ENCODE measurements around the gene NSFL1C.

Gene NSFL1C

GRCh38 chr20:1457992-1458391 is 8.7 kb downstream of the NSFL1C start:
- no peak for DNase-seq

- DNase-seq = no peak
Observed at GRCh38 chr20:1456300-1456699, 10.3 kb downstream of the NSFL1C start.

GRCh38 chr20:1450926-1451491 is 15.6 kb downstream of the NSFL1C start:
- no peak for DNase-seq

- no peak for DNase-seq
Observed at GRCh38 chr20:1449370-1449769, 17.3 kb downstream of the NSFL1C start.

GRCh38 chr20:1448081-1448620 is 18.5 kb downstream of the NSFL1C start:
- no peak for DNase-seq

- no peak for DNase-seq
Observed at GRCh38 chr20:1446536-1446935, 20.1 kb downstream of the NSFL1C start.

GRCh38 chr20:1443085-1443484 is 23.6 kb downstream of the NSFL1C start:
- no peak for DNase-seq

- DNase-seq = no peak
Observed at GRCh38 chr20:1442304-1442703, 24.3 kb downstream of the NSFL1C start.

- DNase-seq = no peak
Observed at GRCh38 chr20:1441133-1441532, 25.5 kb downstream of the NSFL1C start.

GRCh38 chr20:1440024-1440423 is 26.6 kb downstream of the NSFL1C start:
- no peak for DNase-seq

- no peak for DNase-seq
Observed at GRCh38 chr20:1438361-1438760, 28.3 kb downstream of the NSFL1C start.

- peak; percentile 77 for DNase-seq
Observed at GRCh38 chr20:1437235-1437904, 29.3 kb downstream of the NSFL1C start.

- DNase-seq = no peak
Observed at GRCh38 chr20:1436263-1436662, 30.4 kb downstream of the NSFL1C start.

- DNase-seq = no peak
Observed at GRCh38 chr20:1435337-1435699, 31.3 kb downstream of the NSFL1C start.

GRCh38 chr20:1434571-1435336 is 31.9 kb downstream of the NSFL1C start:
- DNase-seq = peak; percentile 31

GRCh38 chr20:1431158-1431557 is 35.5 kb downstream of the NSFL1C start:
- no peak for DNase-seq

- DNase-seq = no peak
Observed at GRCh38 chr20:1430004-1430451, 36.6 kb downstream of the NSFL1C start.

- DNase-seq = no peak
Observed at GRCh38 chr20:1429143-1429728, 37.4 kb downstream of the NSFL1C start.

- no peak for DNase-seq
Observed at GRCh38 chr20:1427457-1428054, 39.1 kb downstream of the NSFL1C start.

- DNase-seq = no peak
Observed at GRCh38 chr20:1426231-1426849, 40.3 kb downstream of the NSFL1C start.

- no peak for DNase-seq
Observed at GRCh38 chr20:1424336-1424735, 42.3 kb downstream of the NSFL1C start.

GRCh38 chr20:1423625-1424106 is 43.0 kb downstream of the NSFL1C start:
- DNase-seq = no peak

Measured in effector CD4-positive, alpha-beta T cell (primary cell).